H9 (cell line): Measurements from ENCODE around the gene ADAD2. TPM values are rescaled to one million over a fixed set of nuclear protein-coding genes. Genes with fewer than 3 reads are reported as not detected.

ENCODE experiments used
- DNase-seq: peaks from one replicate; pipeline ENCODE4 v3.0.0-alpha.2; 2017
- H2AFZ ChIP-seq: one replicate; pipeline ENCODE4 v1.6.1; 2013; ENCODE audit warnings: mild to moderate bottlenecking, low read length, control low read depth, moderate library complexity
- H2AK5ac ChIP-seq: 2 replicates; pipeline ENCODE4 v1.6.1; 2013; ENCODE audit warnings: low read length, control low read depth, mixed read lengths; ENCODE audit not compliant: insufficient read length
- H2BK120ac ChIP-seq: one replicate; pipeline ENCODE4 v1.6.1; 2013; ENCODE audit warnings: low read depth, mild to moderate bottlenecking, low read length, control low read depth, inconsistent platforms; ENCODE audit not compliant: poor library complexity, severe bottlenecking
- H2BK12ac ChIP-seq: 2 replicates; pipeline ENCODE4 v1.6.1; 2013; ENCODE audit warnings: low read length, control low read depth, mixed read lengths, low read depth; ENCODE audit not compliant: insufficient read length
- H2BK15ac ChIP-seq: 2 replicates; pipeline ENCODE4 v1.6.1; 2013; ENCODE audit warnings: low read depth, low read length, control low read depth
- H2BK20ac ChIP-seq: one replicate; pipeline ENCODE4 v1.6.1; 2013; ENCODE audit warnings: low read depth, mild to moderate bottlenecking, low read length, control low read depth, inconsistent platforms; ENCODE audit not compliant: poor library complexity, severe bottlenecking
- H2BK5ac ChIP-seq: 2 replicates; pipeline ENCODE4 v1.6.1; 2013; ENCODE audit warnings: low read length, control low read depth, mixed read lengths; ENCODE audit not compliant: insufficient read length
- H3K14ac ChIP-seq: 2 replicates; pipeline ENCODE4 v1.6.1; 2013; ENCODE audit warnings: low read length, control low read depth; ENCODE audit not compliant: insufficient read depth
- H3K18ac ChIP-seq: 2 replicates; pipeline ENCODE4 v1.6.1; 2013; ENCODE audit warnings: low read depth, mild to moderate bottlenecking, mixed read lengths, low read length, control low read depth; ENCODE audit not compliant: insufficient read length
- H3K23ac ChIP-seq: 2 replicates; pipeline ENCODE4 v1.6.1; 2013; ENCODE audit warnings: low read length, control low read depth, mixed read lengths, low read depth; ENCODE audit not compliant: insufficient read length
- H3K23me2 ChIP-seq: 2 replicates; pipeline ENCODE4 v1.6.1; 2013; ENCODE audit warnings: low read depth, mild to moderate bottlenecking, mixed read lengths, low read length, control low read depth; ENCODE audit not compliant: insufficient read length, poor library complexity, severe bottlenecking
- H3K27ac ChIP-seq: 2 replicates; pipeline ENCODE4 v1.5.1; 2013; ENCODE audit warnings: low read length, control low read depth, mixed read lengths, low read depth; ENCODE audit not compliant: insufficient read length
- H3K27me3 ChIP-seq: 2 replicates; pipeline ENCODE4 v1.6.1; 2013; ENCODE audit warnings: low read length, control low read depth, inconsistent platforms; ENCODE audit not compliant: insufficient read depth
- H3K4ac ChIP-seq: 2 replicates; pipeline ENCODE4 v1.6.1; 2013; ENCODE audit warnings: low read depth, mild to moderate bottlenecking, control low read depth, inconsistent platforms, low read length, moderate library complexity
- H3K4me1 ChIP-seq: 2 replicates; pipeline ENCODE4 v1.6.1; 2013; ENCODE audit warnings: low read length, control low read depth, inconsistent platforms; ENCODE audit not compliant: insufficient read depth
- H3K4me2 ChIP-seq: 2 replicates; pipeline ENCODE4 v1.6.1; 2013; ENCODE audit warnings: low read length, control low read depth, mixed read lengths; ENCODE audit not compliant: insufficient read length, insufficient read depth
- H3K56ac ChIP-seq: 2 replicates; pipeline ENCODE4 v1.6.1; 2013; ENCODE audit warnings: low read depth, mild to moderate bottlenecking, mixed read lengths, low read length, control low read depth; ENCODE audit not compliant: insufficient read length
- H3K79me1 ChIP-seq: 2 replicates; pipeline ENCODE4 v1.6.1; 2013; ENCODE audit warnings: low read depth, mild to moderate bottlenecking, moderate library complexity, low read length, control low read depth, inconsistent platforms; ENCODE audit not compliant: insufficient read depth, poor library complexity, severe bottlenecking
- H3K79me2 ChIP-seq: 2 replicates; pipeline ENCODE4 v1.6.1; 2013; ENCODE audit warnings: low read length, control low read depth, inconsistent platforms; ENCODE audit not compliant: insufficient read depth
- H3K9ac ChIP-seq: 2 replicates; pipeline ENCODE4 v1.6.1; 2013; ENCODE audit warnings: low read length, control low read depth, mixed read lengths; ENCODE audit not compliant: insufficient read length; ENCODE audit errors: extremely low read depth
- H3K9me3 ChIP-seq: one replicate; pipeline ENCODE4 v1.6.1; 2013; ENCODE audit warnings: low read depth, low read length, inconsistent platforms; ENCODE audit not compliant: control insufficient read depth
- H3T11ph ChIP-seq: one replicate; pipeline ENCODE4 v1.6.1; 2013; ENCODE audit warnings: mild to moderate bottlenecking, low read length, control low read depth, inconsistent platforms
- H4K20me1 ChIP-seq: one replicate; pipeline ENCODE4 v1.6.1; 2013; ENCODE audit not compliant: control insufficient read depth, insufficient read length, insufficient read depth
- H4K5ac ChIP-seq: 2 replicates; pipeline ENCODE4 v1.6.1; 2013; ENCODE audit warnings: low read depth, mild to moderate bottlenecking, mixed read lengths, low read length, control low read depth; ENCODE audit not compliant: insufficient read length
- H4K8ac ChIP-seq: replicated peaks from 2 replicates; pipeline ENCODE4 v1.6.1; 2013; ENCODE audit warnings: low read length, control low read depth, mixed read lengths, low read depth; ENCODE audit not compliant: insufficient read length
- H4K91ac ChIP-seq: 2 replicates; pipeline ENCODE4 v1.6.1; 2013; ENCODE audit warnings: low read depth, mild to moderate bottlenecking, moderate library complexity, mixed read lengths, low read length, control low read depth; ENCODE audit not compliant: insufficient read length
- H3K27ac Mint-ChIP-seq, 3 experiments: 2 replicates in 2 of 3; 3 replicates in 1 of 3; pipeline ENCODE4 v1.8.0; 2020 to 2021; ENCODE audit warnings: mixed read lengths in 3 of 3, mild to moderate bottlenecking in 1 of 3, moderate library complexity in 1 of 3
- H3K27me3 Mint-ChIP-seq: 2 replicates; pipeline ENCODE4 v1.8.0; 2021; ENCODE audit warnings: low read depth, mild to moderate bottlenecking, moderate library complexity, mixed read lengths
- H3K36me3 Mint-ChIP-seq, 3 experiments: 2 replicates in 2 of 3; 3 replicates in 1 of 3; pipeline ENCODE4 v1.8.0; 2020 to 2021; ENCODE audit warnings: low read depth in 3 of 3, mixed read lengths in 3 of 3; ENCODE audit not compliant: insufficient read depth in 1 of 3
- H3K4me1 Mint-ChIP-seq, 2 experiments: 2 replicates each; pipeline ENCODE4 v1.8.0; 2020; ENCODE audit warnings: mixed read lengths in 2 of 2
- H3K4me3 Mint-ChIP-seq, 2 experiments: 2 replicates in 1 of 2; 3 replicates in 1 of 2; pipeline ENCODE4 v1.8.0; 2020 to 2021; ENCODE audit warnings: mild to moderate bottlenecking in 2 of 2, mixed read lengths in 2 of 2, moderate library complexity in 1 of 2
- H3K9me3 Mint-ChIP-seq, 2 experiments: 2 replicates in 1 of 2; 3 replicates in 1 of 2; pipeline ENCODE4 v1.8.0; 2020; ENCODE audit warnings: mild to moderate bottlenecking in 2 of 2, mixed read lengths in 2 of 2, moderate library complexity in 1 of 2
- WGBS: extraction: QIAGEN DNeasy Blood & Tissue Kit; methylation state at CpG from one replicate; pipeline ENCODE4 v1.1.7; 2013; ENCODE audit warnings: missing lambda C conversion rate, low lambda C conversion rate, mixed read lengths; ENCODE audit not compliant: insufficient read length; ENCODE audit errors: extremely low coverage; 5-methylcytosine and 5-hydroxymethylcytosine counted together
- total RNA-seq: library from RNA; stranded (reverse); gene quantifications from 2 replicates; pipeline ENCODE4 v1.2.1, GENCODE V29; 2021
- TF ChIP-seq, protein P1 (sequence below): fragments of 200-600 bp; sonication (generic); conservative IDR thresholded peaks from 3 replicates; pipeline ENCODE4 v1.8.0; 2021; ENCODE audit warnings: antibody characterized with exemption, mild to moderate bottlenecking

The ADAD2 gene
- total RNA-seq, 1 experiment from 2014 or later: 1.0 TPM

- no peak overlapping the region for H3K56ac ChIP-seq
- H3K27me3 ChIP-seq: no peaks in the 10 kb centered on the region
Measured at GRCh38 chr16:84182104-84182503, 8.9 kb upstream of the ADAD2 start.

More at GRCh38 chr16:84182104-84182503, 8.9 kb upstream of the ADAD2 start:
- Histone ChIP-seq H4K91ac (no peak overlapping the region), H2BK15ac (no peak overlapping the region), H3K18ac (no peak overlapping the region), H3K4ac (no peak overlapping the region), H4K5ac (no peak overlapping the region), H3T11ph (no peak overlapping the region), H3K23me2 (peaks cover 6% of the 10 kb centered on the region), H2AK5ac (no peak overlapping the region), H3K4me2 (no peak overlapping the region), H2AFZ (no peak overlapping the region), H2BK5ac (no peak overlapping the region), H3K27ac (no peak overlapping the region), H3K9me3 (no peaks in the 10 kb centered on the region), H4K20me1 (no peaks in the 10 kb centered on the region), H3K23ac (no peak overlapping the region), H3K79me1 (peaks cover 6% of the 10 kb centered on the region), H3K14ac (no peak overlapping the region), H2BK120ac (no peak overlapping the region), H2BK20ac (no peak overlapping the region), H3K79me2 (peaks cover 9% of the 10 kb centered on the region; the same call in 1 of the 2 replicates), H4K8ac (no peak overlapping the region), H3K4me1 (no peaks in the 10 kb centered on the region), H2BK12ac (no peak overlapping the region), H3K9ac (no peak overlapping the region)
- no peak overlapping the region for H3K27ac Mint-ChIP-seq
- no peaks in the 10 kb centered on the region for H3K9me3 Mint-ChIP-seq
- no peak overlapping the region for H3K4me3 Mint-ChIP-seq
- DNase-seq: no peak
- H3K36me3 Mint-ChIP-seq: peaks cover 14 to 65% (median 61%) of the 10 kb centered on the region in 3 experiments; a peak in 6 of 7 replicates
- peaks cover 2% of the 10 kb centered on the region; the same call in 1 of the 2 replicates for H3K27me3 Mint-ChIP-seq
- TF ChIP-seq, protein P1, sequence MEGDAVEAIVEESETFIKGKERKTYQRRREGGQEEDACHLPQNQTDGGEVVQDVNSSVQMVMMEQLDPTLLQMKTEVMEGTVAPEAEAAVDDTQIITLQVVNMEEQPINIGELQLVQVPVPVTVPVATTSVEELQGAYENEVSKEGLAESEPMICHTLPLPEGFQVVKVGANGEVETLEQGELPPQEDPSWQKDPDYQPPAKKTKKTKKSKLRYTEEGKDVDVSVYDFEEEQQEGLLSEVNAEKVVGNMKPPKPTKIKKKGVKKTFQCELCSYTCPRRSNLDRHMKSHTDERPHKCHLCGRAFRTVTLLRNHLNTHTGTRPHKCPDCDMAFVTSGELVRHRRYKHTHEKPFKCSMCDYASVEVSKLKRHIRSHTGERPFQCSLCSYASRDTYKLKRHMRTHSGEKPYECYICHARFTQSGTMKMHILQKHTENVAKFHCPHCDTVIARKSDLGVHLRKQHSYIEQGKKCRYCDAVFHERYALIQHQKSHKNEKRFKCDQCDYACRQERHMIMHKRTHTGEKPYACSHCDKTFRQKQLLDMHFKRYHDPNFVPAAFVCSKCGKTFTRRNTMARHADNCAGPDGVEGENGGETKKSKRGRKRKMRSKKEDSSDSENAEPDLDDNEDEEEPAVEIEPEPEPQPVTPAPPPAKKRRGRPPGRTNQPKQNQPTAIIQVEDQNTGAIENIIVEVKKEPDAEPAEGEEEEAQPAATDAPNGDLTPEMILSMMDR: no peak
- no CpG with 5 or more reads among the region's 18 CpGs for WGBS
- peaks cover 8 to 13% of the 10 kb centered on the region in 2 experiments for H3K4me1 Mint-ChIP-seq
